Pancreas (tissue), 10 donors: Measurements from ENCODE around the gene NUDT13. TPM values are rescaled to one million over a fixed set of nuclear protein-coding genes. Genes with fewer than 3 reads are reported as not detected.
A peak's percentile ranks its signal among the peaks of the same experiment; 100 is the strongest.

Experiments
- ATAC-seq, 4 donors: fragments of 200-7000 bp; cut with Tn5 transposase; one replicate each; pipeline versions ENCODE4 v1.8.0 to v1.9.1; 2020; ENCODE audit warnings: mild to moderate bottlenecking in 4 of 4, moderate library complexity in 4 of 4
- DNase-seq, 6 donors: peaks; one replicate each; pipeline ENCODE4 v3.0.0-alpha.2; 2020
- FAIRE-seq: peaks from 2 replicates; lab custom pipeline; 2012; peaks lifted over from hg19 to GRCh38; lab: Jason Lieb, UNC
- H3K27ac ChIP-seq, 4 donors: fragments of 200-600 bp; sonication (generic); 1 replicate in 3 of 4; 2 replicates in 1 of 4; pipeline versions ENCODE4 v1.5.0 to v1.8.0; 2020
- H3K27me3 ChIP-seq, 4 donors: fragments of 200-600 bp; one replicate each; pipeline ENCODE4 v1.8.0; 2021
- H3K36me3 ChIP-seq, 3 donors: fragments of 200-600 bp; sonication (generic) in 1 of 3; one replicate each; pipeline versions ENCODE4 v1.5.0 to v1.8.0; 2020 to 2021
- H3K4me1 ChIP-seq, 3 donors: fragments of 200-600 bp; one replicate each; pipeline ENCODE4 v1.8.0; 2021
- H3K4me3 ChIP-seq, 4 donors: fragments of 200-600 bp; sonication (generic) in 2 of 4; one replicate each; pipeline versions ENCODE4 v1.5.0 to v1.8.0; 2020 to 2021
- H3K9me3 ChIP-seq, 4 donors: fragments of 200-600 bp; one replicate each; pipeline ENCODE4 v1.8.0; 2021
- WGBS, 2 donors: extraction: QIAGEN DNeasy Blood & Tissue Kit; methylation state at CpG; one replicate each; pipeline ENCODE4 v1.1.7; 2013; 5-methylcytosine and 5-hydroxymethylcytosine counted together
- intact Hi-C, 3 donors: fragments of 100-400 bp; cut with DNase I; formaldehyde crosslinking; loops; one replicate each; pipeline versions ENCODE4 v1.11.1 to v1.14.2; 2022
- polyA plus RNA-seq, 2 donors: library from polyadenylated mRNA; stranded (reverse); fragments of 200-250 nt; gene quantifications; one replicate each; pipeline ENCODE4 v1.2.3, GENCODE V29; 2013
- total RNA-seq, 6 donors: library from RNA; stranded (reverse); fragmentation: NEBNext Ultra II Directional in 4 of 6; extraction: Animal tissue kit (Norgen Biotek cat#: 25700) in 4 of 6; gene quantifications; one replicate each; pipeline versions ENCODE4 v1.2.1 to v1.2.4, GENCODE V29; 2021 to 2023
- TF ChIP-seq, protein P1 (sequence below), 4 donors: fragments of 200-600 bp; sonication (generic) in 3 of 4; IDR thresholded peaks; one replicate each; pipeline versions ENCODE4 v1.5.0 to v1.8.0; 2021; ENCODE audit warnings: antibody characterized with exemption in 4 of 4
- donor health status: healthy with polysubstance abuse.
- donor health status: DM: no; HTN: no; CAD: no; lungs with moderate emphysema.
- donor health status: DM: no; HTN: no; CAD: no.
- donor health status: control.
- donor health status: control.
- donor health status: Bipolar disorder and iron deficiency.
- donor health status: DM: yes; HTN: yes; CAD: no.
- donor health status: DM: no; HTN: no; CAD: no.
- donor health status: DM: no; HTN: no; CAD: no.
- donor health status: DM: yes; HTN: yes; CAD: no.

The NUDT13 gene
- total RNA-seq: 1 to 10 TPM in 5 of 6 donors, under 1 TPM in 1; 0.95 to 1.8 (median 1.2) TPM
- 1 to 10 TPM; 1.8 to 2.4 TPM for polyA plus RNA-seq

DNA sequence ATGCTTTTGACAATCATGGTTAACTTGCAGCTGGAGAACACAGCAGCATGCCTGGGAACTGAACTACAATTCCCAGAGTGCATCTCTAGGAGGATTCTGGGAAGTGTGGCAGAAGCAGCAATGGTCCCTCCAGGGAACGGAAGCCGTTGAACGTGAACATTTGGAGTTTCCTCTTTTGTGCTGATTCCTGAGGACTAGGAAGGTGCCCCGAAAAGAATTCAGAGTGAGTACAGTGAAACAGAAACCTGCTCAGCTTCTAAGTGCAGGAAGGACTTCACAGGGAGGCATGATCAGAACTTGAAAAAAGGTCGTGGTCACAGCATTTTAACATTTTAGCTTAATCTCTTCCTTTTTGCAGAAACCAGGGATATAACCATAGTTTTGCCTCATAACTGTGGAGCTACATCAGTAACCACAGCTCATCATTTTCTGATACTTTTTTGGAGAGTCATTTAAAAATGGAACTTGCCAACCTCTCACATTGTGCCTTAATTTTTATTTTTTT, at the start of gene NUDT13:
Gene NUDT13 (plus strand): TSS at position 111 of the 505 bp plus-strand sequence. CDS start 3,911 bp downstream, outside the sequence.
- Histone ChIP-seq H3K4me3 (peak within 1 kb of the TSS; percentile 20 to 52 (median 36)), H3K36me3 (no peaks in the 10 kb centered on the region), H3K4me1 (no peaks in the 10 kb centered on the region), H3K27me3 (no peaks in the 10 kb centered on the region), H3K27ac (peak within 1 kb of the TSS; percentile 39 to 83 (median 61)), H3K9me3 (no peaks in the 10 kb centered on the region)
- TF ChIP-seq, protein P1, sequence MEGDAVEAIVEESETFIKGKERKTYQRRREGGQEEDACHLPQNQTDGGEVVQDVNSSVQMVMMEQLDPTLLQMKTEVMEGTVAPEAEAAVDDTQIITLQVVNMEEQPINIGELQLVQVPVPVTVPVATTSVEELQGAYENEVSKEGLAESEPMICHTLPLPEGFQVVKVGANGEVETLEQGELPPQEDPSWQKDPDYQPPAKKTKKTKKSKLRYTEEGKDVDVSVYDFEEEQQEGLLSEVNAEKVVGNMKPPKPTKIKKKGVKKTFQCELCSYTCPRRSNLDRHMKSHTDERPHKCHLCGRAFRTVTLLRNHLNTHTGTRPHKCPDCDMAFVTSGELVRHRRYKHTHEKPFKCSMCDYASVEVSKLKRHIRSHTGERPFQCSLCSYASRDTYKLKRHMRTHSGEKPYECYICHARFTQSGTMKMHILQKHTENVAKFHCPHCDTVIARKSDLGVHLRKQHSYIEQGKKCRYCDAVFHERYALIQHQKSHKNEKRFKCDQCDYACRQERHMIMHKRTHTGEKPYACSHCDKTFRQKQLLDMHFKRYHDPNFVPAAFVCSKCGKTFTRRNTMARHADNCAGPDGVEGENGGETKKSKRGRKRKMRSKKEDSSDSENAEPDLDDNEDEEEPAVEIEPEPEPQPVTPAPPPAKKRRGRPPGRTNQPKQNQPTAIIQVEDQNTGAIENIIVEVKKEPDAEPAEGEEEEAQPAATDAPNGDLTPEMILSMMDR (IDR thresholded peaks at IDR 0.05): no peak
- peak; percentile 98 to 100 (median 99) for ATAC-seq
- peak; percentile 78 for FAIRE-seq
- WGBS, 2 donors: 0 to 1% methylated on average over 5 of the region's 5 CpGs
- peak in 3 of 6 donors; percentile 74 to 78 (median 76) for DNase-seq
- intact Hi-C loops: no loop called here

DNA sequence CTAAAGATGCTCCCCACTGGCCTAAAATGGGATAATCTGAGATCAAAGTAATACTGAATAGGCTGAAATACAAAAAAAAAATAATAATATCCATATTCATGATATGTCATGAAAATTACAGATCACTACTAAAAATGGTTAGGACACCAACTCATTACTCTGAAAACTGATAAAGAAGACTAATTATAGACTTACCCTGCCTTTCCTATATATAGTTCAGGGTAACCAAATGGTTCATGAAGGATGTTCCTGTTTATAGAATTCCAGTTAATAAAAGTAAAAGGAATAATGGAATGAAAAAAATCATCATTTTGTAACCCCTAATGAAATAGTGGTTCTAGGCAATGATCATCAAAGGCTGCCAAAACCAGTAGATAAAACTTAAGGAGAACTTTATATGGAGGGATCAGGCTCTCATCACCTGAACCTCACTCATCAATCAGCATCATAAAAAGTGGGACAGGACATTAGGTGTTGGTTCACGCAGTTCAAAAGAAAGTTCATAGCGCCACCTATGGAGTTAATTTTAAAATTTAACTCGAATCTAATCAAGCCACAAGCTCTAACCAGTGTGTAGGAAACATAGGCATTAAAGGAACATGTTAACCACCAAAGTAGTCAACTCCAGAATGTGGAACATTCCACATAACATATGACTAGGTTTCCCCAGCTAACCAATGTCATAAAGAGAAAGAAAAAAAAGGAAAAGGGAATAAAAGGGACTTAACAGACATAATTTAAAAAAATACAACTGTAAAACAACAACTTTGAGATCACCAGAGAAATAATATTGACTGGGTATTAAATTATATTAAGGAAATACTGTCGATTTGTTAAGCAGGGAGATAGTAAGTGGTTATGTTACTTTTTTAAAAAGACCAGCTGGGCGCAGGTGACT, 49.3 kb upstream of the NUDT13 start:
- intact Hi-C loops: no loop called here
- 29 to 35% methylated on average over 5 of the region's 5 CpGs for WGBS, 2 donors
- DNase-seq (no peak), FAIRE-seq (no peak), ATAC-seq (peak in 3 of 4 donors; percentile 52 to 75 (median 70))
- Histone ChIP-seq H3K4me3 (no peak overlapping the region), H3K27ac (no peak overlapping the region), H3K27me3 (no peaks in the 10 kb centered on the region), H3K36me3 (no peaks in the 10 kb centered on the region), H3K9me3 (no peaks in the 10 kb centered on the region), H3K4me1 (no peaks in the 10 kb centered on the region)
- TF ChIP-seq, protein P1 (IDR thresholded peaks at IDR 0.05): peak in 1 of 4 donors; percentile 9

DNA sequence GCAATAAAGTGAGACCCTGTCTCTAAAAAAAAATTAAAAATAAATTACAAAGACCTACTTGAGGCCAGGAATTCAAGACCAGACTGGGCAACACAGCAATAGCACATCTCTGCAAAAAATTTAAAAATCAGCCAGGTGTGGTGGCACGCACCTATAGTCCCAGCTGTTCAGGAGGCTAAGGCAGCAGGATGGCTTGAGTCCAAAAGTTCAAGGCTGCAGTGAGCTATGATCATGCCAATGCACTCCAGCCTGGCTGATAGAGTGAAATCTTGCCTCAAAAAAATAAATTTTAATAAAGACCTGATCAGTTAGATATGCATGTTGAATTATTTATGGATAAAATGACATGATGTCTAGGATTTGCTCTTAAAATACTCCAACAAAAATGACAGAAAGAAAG, 48.5 kb upstream of the NUDT13 start:
- ATAC-seq: peak in 1 of 4 donors; percentile 28
- TF ChIP-seq, protein P1 (IDR thresholded peaks at IDR 0.05): no peak
- Histone ChIP-seq H3K9me3 (no peaks in the 10 kb centered on the region), H3K4me3 (no peak overlapping the region), H3K27ac (no peak overlapping the region), H3K36me3 (no peaks in the 10 kb centered on the region), H3K27me3 (no peaks in the 10 kb centered on the region), H3K4me1 (no peaks in the 10 kb centered on the region)
- FAIRE-seq: no peak
- intact Hi-C loops: no loop called here
- 53 to 58% methylated on average over 1 of the region's 1 CpG for WGBS, 2 donors
- no peak for DNase-seq

DNA sequence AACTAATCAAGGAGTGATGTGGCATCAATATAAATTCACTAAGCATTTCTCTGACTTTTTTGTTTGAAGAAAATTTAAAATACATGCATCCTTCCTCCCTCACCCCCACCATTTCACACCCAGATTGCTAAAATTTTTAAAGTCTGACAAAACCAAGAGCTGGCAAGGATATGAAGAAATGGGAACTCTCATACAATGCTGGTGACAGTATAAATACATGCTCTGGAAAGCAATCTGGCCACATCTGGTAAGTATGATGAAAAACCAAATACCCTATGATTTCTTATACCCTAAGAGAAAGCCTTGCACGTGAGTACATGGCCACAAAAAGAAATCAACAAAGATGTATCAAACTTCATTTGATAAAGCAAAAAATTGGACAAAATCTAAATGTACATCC, 44.8 kb upstream of the NUDT13 start:
- no peaks in the 10 kb centered on the region for H3K9me3 ChIP-seq
- WGBS, 2 donors: 83 to 91% methylated on average over 1 of the region's 1 CpG
- no peaks in the 10 kb centered on the region for H3K27me3 ChIP-seq
- ATAC-seq (no peak), FAIRE-seq (no peak), DNase-seq (no peak)
- H3K4me3 ChIP-seq: no peak overlapping the region
- peaks cover 0 to 3% (median 0%) of the 10 kb centered on the region in 3 donors for H3K36me3 ChIP-seq
- intact Hi-C loops: no loop called here
- no peaks in the 10 kb centered on the region for H3K4me1 ChIP-seq
- no peak overlapping the region for H3K27ac ChIP-seq
- TF ChIP-seq, protein P1 (IDR thresholded peaks at IDR 0.05): no peak
